HL-60 (cell line): ENCODE data around the gene NTHL1.

Experiments used
- DNase-seq, 2 experiments: peaks; one replicate each; pipeline ENCODE4 v3.0.0-alpha.2; 2010 to 2020; ENCODE audit warnings: low read depth in 1 of 2, low spot score in 1 of 2
- H3K27ac ChIP-seq: fragments of 250-450 bp; sonication (Bioruptor Pico); replicated peaks from 2 replicates; pipeline ENCODE4 v1.5.1; 2020; ENCODE audit warnings: mild to moderate bottlenecking, moderate library complexity
- H3K27me3 ChIP-seq: fragments of 250-450 bp; sonication (Bioruptor Pico); 2 replicates; pipeline ENCODE4 v1.5.1; 2021; ENCODE audit warnings: mild to moderate bottlenecking, moderate library complexity; ENCODE audit not compliant: insufficient read depth, poor library complexity, severe bottlenecking
- H3K4me3 ChIP-seq: replicated peaks from 2 replicates; pipeline ENCODE4 v1.5.1; 2011; ENCODE audit warnings: mild to moderate bottlenecking, control low read depth, low read length; ENCODE audit not compliant: insufficient read depth
- GABPA ChIP-seq: IDR thresholded peaks from 2 replicates; pipeline ENCODE4 v1.6.1; 2012; ENCODE audit warnings: low read depth
- POLR2AphosphoS5 ChIP-seq: IDR thresholded peaks from 2 replicates; pipeline ENCODE4 v1.6.1; 2012; ENCODE audit warnings: low read depth
- SPI1 ChIP-seq: IDR thresholded peaks from 2 replicates; pipeline ENCODE4 v1.6.1; 2012; ENCODE audit warnings: low read depth, mild to moderate bottlenecking, borderline replicate concordance
- long read RNA-seq: library from polyadenylated mRNA; unstranded; transcript quantifications from one replicate; pipeline ENCODE4 v2.0.0, GENCODE V29; 2020
- TF ChIP-seq, protein P1 (sequence below): IDR thresholded peaks from 2 replicates; pipeline ENCODE4 v1.6.1; 2012; ENCODE audit warnings: low read depth; ENCODE audit not compliant: insufficient replicate concordance
- TF ChIP-seq, protein P2 (sequence below): IDR thresholded peaks from one replicate; pipeline ENCODE4 v1.5.1; 2011; ENCODE audit warnings: low read length, control low read depth, inconsistent platforms; ENCODE audit not compliant: insufficient read depth

Gene NTHL1
- long read RNA-seq, transcript NTHL1-201 (6 exons, 1,067 nt): major isoform, 113 of 136 reads
- long read RNA-seq, partial matches to known transcripts: 3 of 136 reads
- long read RNA-seq, other reads (novel, unspliced or antisense): 20 of 136 reads

DNA sequence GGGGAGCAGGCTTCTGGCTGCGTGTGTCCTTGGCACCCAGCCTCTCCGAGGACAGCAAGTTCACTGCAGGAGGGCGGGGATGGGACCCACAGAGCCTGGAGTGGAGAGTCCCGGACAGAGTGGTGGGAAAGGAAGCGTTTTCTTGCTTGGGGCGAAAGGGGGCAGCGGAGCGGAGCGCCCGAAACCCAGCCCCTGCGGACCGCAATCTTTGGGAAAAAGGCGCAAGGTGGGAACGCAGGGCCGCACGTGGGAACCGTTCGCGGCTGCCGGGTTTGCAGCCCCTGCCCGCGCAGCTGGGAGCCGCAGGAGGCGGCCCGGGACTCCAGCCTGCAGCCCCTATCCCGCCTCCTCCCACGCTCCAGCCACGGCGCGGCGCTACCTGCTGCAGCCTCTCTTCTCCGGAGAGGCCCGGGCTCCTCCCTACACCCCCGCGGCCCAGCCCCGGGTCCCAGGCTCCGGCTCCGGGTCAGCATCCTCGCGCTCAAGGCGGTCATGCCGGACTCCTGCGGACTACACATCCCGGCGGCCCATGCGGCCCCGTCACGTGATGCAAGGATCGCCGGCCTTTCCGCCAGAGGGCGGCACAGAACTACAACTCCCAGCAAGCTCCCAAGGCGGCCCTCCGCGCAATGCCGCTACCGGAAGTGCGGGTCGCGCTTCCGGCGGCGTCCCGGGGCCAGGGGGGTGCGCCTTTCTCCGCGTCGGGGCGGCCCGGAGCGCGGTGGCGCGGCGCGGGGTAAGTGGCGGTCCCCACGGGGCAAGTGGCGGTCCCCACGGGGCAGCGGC lies at the start of gene NTHL1, which contains the start of gene TSC2:
Gene NTHL1 (minus strand): TSS at position 505 of the 786 bp plus-strand sequence. CDS start 11 bp downstream, at position 494.
Gene TSC2 (plus strand): TSS at position 656 of the 786 bp plus-strand sequence. CDS start 631 bp downstream, outside the sequence.
- DNase-seq: peak; percentile 91 to 97
- TF ChIP-seq, protein P1, sequence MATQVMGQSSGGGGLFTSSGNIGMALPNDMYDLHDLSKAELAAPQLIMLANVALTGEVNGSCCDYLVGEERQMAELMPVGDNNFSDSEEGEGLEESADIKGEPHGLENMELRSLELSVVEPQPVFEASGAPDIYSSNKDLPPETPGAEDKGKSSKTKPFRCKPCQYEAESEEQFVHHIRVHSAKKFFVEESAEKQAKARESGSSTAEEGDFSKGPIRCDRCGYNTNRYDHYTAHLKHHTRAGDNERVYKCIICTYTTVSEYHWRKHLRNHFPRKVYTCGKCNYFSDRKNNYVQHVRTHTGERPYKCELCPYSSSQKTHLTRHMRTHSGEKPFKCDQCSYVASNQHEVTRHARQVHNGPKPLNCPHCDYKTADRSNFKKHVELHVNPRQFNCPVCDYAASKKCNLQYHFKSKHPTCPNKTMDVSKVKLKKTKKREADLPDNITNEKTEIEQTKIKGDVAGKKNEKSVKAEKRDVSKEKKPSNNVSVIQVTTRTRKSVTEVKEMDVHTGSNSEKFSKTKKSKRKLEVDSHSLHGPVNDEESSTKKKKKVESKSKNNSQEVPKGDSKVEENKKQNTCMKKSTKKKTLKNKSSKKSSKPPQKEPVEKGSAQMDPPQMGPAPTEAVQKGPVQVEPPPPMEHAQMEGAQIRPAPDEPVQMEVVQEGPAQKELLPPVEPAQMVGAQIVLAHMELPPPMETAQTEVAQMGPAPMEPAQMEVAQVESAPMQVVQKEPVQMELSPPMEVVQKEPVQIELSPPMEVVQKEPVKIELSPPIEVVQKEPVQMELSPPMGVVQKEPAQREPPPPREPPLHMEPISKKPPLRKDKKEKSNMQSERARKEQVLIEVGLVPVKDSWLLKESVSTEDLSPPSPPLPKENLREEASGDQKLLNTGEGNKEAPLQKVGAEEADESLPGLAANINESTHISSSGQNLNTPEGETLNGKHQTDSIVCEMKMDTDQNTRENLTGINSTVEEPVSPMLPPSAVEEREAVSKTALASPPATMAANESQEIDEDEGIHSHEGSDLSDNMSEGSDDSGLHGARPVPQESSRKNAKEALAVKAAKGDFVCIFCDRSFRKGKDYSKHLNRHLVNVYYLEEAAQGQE: no peak
- TF ChIP-seq SPI1 (no peak), GABPA (peak; percentile 96), POLR2AphosphoS5 (peak; percentile 35; the same call in 1 of the 2 replicates)
- TF ChIP-seq, protein P2, sequence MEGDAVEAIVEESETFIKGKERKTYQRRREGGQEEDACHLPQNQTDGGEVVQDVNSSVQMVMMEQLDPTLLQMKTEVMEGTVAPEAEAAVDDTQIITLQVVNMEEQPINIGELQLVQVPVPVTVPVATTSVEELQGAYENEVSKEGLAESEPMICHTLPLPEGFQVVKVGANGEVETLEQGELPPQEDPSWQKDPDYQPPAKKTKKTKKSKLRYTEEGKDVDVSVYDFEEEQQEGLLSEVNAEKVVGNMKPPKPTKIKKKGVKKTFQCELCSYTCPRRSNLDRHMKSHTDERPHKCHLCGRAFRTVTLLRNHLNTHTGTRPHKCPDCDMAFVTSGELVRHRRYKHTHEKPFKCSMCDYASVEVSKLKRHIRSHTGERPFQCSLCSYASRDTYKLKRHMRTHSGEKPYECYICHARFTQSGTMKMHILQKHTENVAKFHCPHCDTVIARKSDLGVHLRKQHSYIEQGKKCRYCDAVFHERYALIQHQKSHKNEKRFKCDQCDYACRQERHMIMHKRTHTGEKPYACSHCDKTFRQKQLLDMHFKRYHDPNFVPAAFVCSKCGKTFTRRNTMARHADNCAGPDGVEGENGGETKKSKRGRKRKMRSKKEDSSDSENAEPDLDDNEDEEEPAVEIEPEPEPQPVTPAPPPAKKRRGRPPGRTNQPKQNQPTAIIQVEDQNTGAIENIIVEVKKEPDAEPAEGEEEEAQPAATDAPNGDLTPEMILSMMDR: no peak
- H3K27ac ChIP-seq: peak within 1 kb of the TSS; percentile 46
- peak within 1 kb of the TSS; percentile 77 for H3K4me3 ChIP-seq
- H3K27me3 ChIP-seq: no peaks in the 10 kb centered on the region

DNA sequence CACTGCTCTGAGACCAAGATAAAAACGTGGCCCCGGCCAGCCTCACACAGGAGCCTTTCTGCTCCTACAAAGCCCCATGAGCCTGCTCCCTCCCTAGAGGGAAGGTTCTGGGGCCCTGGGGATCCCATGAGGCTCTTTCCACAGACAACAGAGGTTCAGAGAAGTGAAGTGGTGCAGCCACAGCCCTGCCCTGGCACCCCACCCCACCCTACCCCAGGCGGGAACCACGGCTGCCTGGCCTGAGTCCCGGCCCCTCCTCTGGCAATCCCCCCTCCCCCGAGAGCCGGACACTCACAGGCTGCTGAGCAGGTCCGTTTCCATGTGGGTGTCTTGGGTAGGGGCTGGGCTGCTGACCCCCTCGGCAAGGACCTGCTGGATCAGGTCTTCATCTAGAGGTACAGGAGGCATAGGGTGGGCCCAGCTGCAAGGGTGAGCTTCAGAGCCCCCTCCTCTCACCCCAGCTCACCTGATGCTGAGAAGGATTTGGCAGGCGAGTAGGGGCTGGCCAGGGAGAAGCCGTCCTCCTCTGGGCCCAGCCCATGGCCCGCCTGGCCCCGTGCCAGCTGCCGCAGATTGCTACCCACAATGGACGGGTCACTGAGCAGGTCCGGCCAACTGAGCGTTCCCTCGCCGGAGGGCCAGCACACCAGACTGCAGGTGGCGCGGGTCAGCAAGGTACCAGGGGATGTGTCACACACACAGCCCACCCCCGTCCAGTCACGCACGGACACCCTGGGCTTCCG lies 49.4 kb upstream of the NTHL1 start:
- TF ChIP-seq, protein P1: no peak
- no peak for TF ChIP-seq SPI1
- TF ChIP-seq, protein P2: no peak
- no peak for TF ChIP-seq POLR2AphosphoS5
- no peak for TF ChIP-seq GABPA
- H3K4me3 ChIP-seq: no peak overlapping the region
- DNase-seq: no peak
- H3K27ac ChIP-seq: no peak overlapping the region
- no peaks in the 10 kb centered on the region for H3K27me3 ChIP-seq

DNA sequence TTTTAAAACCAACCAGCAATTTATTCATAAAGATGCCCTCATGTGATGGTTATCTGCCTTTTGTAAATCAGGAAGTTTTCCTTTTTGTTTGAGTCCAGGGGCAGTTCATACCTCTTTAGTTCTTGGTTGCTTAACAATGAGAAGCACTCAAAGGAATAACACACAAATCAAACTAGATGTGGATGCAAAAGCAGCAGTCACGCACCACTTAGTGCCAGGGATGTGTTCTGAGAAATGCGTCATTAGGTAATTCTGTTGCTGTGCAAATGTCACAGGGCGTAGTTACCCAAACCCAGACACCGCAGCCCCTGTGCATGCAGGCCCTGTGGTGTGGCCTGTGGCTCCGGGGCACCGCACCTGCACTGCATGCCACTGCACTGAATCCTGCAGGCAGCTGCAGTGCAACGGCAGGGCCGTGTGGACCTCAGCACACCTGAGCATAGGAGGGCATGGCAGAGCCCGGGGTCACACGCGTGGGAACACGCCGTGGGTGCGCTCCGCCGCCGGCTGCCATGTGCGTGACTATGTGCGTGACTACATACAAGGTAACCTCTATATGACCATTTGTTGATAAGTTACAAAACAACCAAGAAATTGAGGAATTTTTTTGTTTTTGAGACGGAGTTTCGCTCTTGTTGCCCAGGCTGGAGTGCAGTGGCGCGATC lies 48.4 kb upstream of the NTHL1 start:
- H3K27me3 ChIP-seq: no peaks in the 10 kb centered on the region
- DNase-seq: no peak
- TF ChIP-seq POLR2AphosphoS5: no peak
- no peak for TF ChIP-seq GABPA
- TF ChIP-seq, protein P1: no peak
- no peak for TF ChIP-seq SPI1
- TF ChIP-seq, protein P2: no peak
- no peak overlapping the region for H3K4me3 ChIP-seq
- H3K27ac ChIP-seq: no peak overlapping the region
